Mesendoderm (in vitro differentiated cells): Measurements from ENCODE around the gene SGTA.
"Not testable (repeated sequence)": the region's sequence is repeated elsewhere in the genome, so short reads cannot be mapped to it uniquely, and the experiment has no call there.

Experiments
- DNase-seq: peaks from one replicate; pipeline ENCODE4 v3.0.0; 2013
- H2AK5ac ChIP-seq: 2 replicates; pipeline ENCODE4 v1.6.1; 2013; ENCODE audit warnings: low read length, inconsistent platforms
- H2BK120ac ChIP-seq: 2 replicates; pipeline ENCODE4 v1.6.1; 2013; ENCODE audit warnings: low read depth, mild to moderate bottlenecking, low read length, moderate library complexity, mixed read lengths
- H2BK15ac ChIP-seq: replicated peaks from 2 replicates; pipeline ENCODE4 v1.6.1; 2013; ENCODE audit warnings: low read depth, mild to moderate bottlenecking, moderate library complexity
- H2BK5ac ChIP-seq: 2 replicates; pipeline ENCODE4 v1.6.1; 2013; ENCODE audit warnings: low read length, inconsistent platforms
- H3K18ac ChIP-seq: 2 replicates; pipeline ENCODE4 v1.6.1; 2013; ENCODE audit warnings: mild to moderate bottlenecking, low read length, mixed read lengths
- H3K23ac ChIP-seq: one replicate; pipeline ENCODE4 v1.6.1; 2013; ENCODE audit warnings: low read length
- H3K27ac ChIP-seq: 2 replicates; pipeline ENCODE4 v1.5.1; 2013; ENCODE audit warnings: low read depth, mild to moderate bottlenecking, inconsistent platforms, low read length, moderate library complexity
- H3K27me3 ChIP-seq: 2 replicates; pipeline ENCODE4 v1.6.1; 2013; ENCODE audit warnings: low read length, control low read depth, mild to moderate bottlenecking, inconsistent platforms; ENCODE audit not compliant: insufficient read depth, poor library complexity
- H3K36me3 ChIP-seq: 2 replicates; pipeline ENCODE4 v1.6.1; 2013; ENCODE audit warnings: low read length, inconsistent platforms; ENCODE audit not compliant: control insufficient read depth, insufficient read depth
- H3K4ac ChIP-seq: one replicate; pipeline ENCODE4 v1.6.1; 2013; ENCODE audit warnings: low read depth, mild to moderate bottlenecking, low read length, moderate library complexity
- H3K4me1 ChIP-seq: 2 replicates; pipeline ENCODE4 v1.6.1; 2013; ENCODE audit warnings: low read depth, low read length, inconsistent platforms; ENCODE audit not compliant: control insufficient read depth
- H3K4me2 ChIP-seq: 2 replicates; pipeline ENCODE4 v1.6.1; 2013; ENCODE audit warnings: low read length
- H3K4me3 ChIP-seq: 2 replicates; pipeline ENCODE4 v1.5.1; 2013; ENCODE audit warnings: mild to moderate bottlenecking, low read length
- H3K56ac ChIP-seq: one replicate; pipeline ENCODE4 v1.6.1; 2013; ENCODE audit warnings: low read length
- H3K79me1 ChIP-seq: 2 replicates; pipeline ENCODE4 v1.6.1; 2013; ENCODE audit warnings: low read length, inconsistent platforms
- H3K79me2 ChIP-seq: 2 replicates; pipeline ENCODE4 v1.6.1; 2013; ENCODE audit warnings: mild to moderate bottlenecking, low read length; ENCODE audit not compliant: control insufficient read depth, insufficient read depth
- H3K9ac ChIP-seq: 2 replicates; pipeline ENCODE4 v1.6.1; 2013; ENCODE audit warnings: low read length, inconsistent platforms
- H4K5ac ChIP-seq: one replicate; pipeline ENCODE4 v1.6.1; 2013; ENCODE audit warnings: low read length
- H4K8ac ChIP-seq: one replicate; pipeline ENCODE4 v1.6.1; 2013; ENCODE audit warnings: low read depth, mild to moderate bottlenecking, control low read depth, low read length, moderate library complexity
- WGBS: extraction: QIAGEN DNeasy Blood & Tissue Kit; methylation state at CpG from one replicate; pipeline ENCODE4 v1.1.7; 2013; ENCODE audit warnings: low lambda C conversion rate, missing lambda C conversion rate; ENCODE audit not compliant: insufficient coverage; ENCODE audit errors: extremely low coverage; 5-methylcytosine and 5-hydroxymethylcytosine counted together

SGTA gene

DNA sequence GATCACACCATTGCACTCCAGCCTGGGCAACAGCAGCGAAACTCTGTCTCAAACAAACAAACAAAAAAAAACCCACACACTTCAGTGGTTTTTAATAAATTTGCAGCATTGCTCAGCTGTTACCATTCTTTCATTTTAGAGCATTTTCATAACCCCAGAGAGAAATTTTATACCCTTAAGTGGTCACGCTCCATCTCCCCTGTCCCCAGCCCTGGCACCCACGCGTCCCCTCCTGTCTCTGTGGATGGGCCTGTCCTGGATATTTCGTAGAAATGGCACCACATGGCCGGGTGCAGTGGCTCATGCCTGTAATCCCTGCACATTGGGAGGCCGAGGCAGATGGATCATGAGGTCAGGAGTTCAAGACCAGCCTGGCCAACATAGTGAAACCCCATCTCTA, 10.1 kb upstream of the SGTA start:
- no peak overlapping the region for H2BK5ac ChIP-seq
- peaks cover 10% of the 10 kb centered on the region for H3K79me1 ChIP-seq
- H3K36me3 ChIP-seq = peaks cover 16% of the 10 kb centered on the region
- no peak overlapping the region for H4K5ac ChIP-seq
- H2AK5ac ChIP-seq = no peak overlapping the region
- no peak for DNase-seq
- H3K4me2 ChIP-seq = no peak overlapping the region
- no peak overlapping the region for H3K27ac ChIP-seq
- H3K56ac ChIP-seq = no peak overlapping the region
- no peak overlapping the region for H2BK120ac ChIP-seq
- no peaks in the 10 kb centered on the region for H3K27me3 ChIP-seq
- H3K79me2 ChIP-seq = peaks cover 5% of the 10 kb centered on the region
- H3K4ac ChIP-seq = no peak overlapping the region
- H3K4me1 ChIP-seq = no peaks in the 10 kb centered on the region
- H3K23ac ChIP-seq = no peak overlapping the region
- no CpG with 5 or more reads among the region's 7 CpGs for WGBS
- H2BK15ac ChIP-seq = no peak overlapping the region
- H3K4me3 ChIP-seq = no peak overlapping the region
- H3K18ac ChIP-seq = no peak overlapping the region
- H3K9ac ChIP-seq = no peak overlapping the region
- no peak overlapping the region for H4K8ac ChIP-seq

- H3K18ac ChIP-seq, H2AK5ac ChIP-seq, H4K8ac ChIP-seq, H3K9ac ChIP-seq, H2BK15ac ChIP-seq, H3K4me3 ChIP-seq, H3K23ac ChIP-seq, H3K27ac ChIP-seq, H2BK5ac ChIP-seq, H3K4me1 ChIP-seq, H3K4me2 ChIP-seq, DNase-seq, H4K5ac ChIP-seq, H3K4ac ChIP-seq, H2BK120ac ChIP-seq, H3K79me2 ChIP-seq, H3K56ac ChIP-seq, H3K27me3 ChIP-seq: not testable (repeated sequence)
- WGBS = no CpG with 5 or more reads among the region's 10 CpGs
- Histone ChIP-seq H3K36me3 (peaks cover 16% of the 10 kb centered on the region), H3K79me1 (peaks cover 12% of the 10 kb centered on the region)
Measured at GRCh38 chr19:2792666-2793065, 9.6 kb upstream of the SGTA start.

DNA sequence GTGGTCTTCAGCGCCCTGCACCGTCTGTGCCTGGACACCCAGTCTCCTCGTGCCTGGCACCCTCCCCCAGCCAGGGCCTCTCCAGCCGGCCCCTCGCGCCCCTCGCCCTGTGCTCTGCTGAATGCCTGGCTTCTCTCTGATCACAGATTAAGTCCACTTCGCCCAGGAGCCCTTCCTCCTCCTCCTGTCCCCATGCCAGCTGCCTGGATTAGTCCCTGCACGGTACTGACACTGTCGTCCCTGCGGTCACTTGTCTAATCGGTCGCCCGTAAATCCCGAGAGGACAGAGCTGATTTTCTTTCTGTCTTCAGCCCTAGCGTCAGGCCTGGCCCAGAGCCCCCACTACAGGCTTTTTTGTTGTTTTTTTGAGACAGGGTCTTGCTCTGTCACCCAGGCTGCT, 8.8 kb upstream of the SGTA start:
- H3K4ac ChIP-seq = no peak overlapping the region
- no peak overlapping the region for H3K27ac ChIP-seq
- H3K4me2 ChIP-seq = no peak overlapping the region
- H3K4me1 ChIP-seq = no peaks in the 10 kb centered on the region
- H3K18ac ChIP-seq = no peak overlapping the region
- H3K9ac ChIP-seq = no peak overlapping the region
- no peak overlapping the region for H3K23ac ChIP-seq
- H2BK5ac ChIP-seq = no peak overlapping the region
- no peaks in the 10 kb centered on the region for H3K27me3 ChIP-seq
- no peak overlapping the region for H2BK120ac ChIP-seq
- H3K4me3 ChIP-seq = no peak overlapping the region
- no peak for DNase-seq
- no peak overlapping the region for H3K56ac ChIP-seq
- H2BK15ac ChIP-seq = no peak overlapping the region
- H3K79me1 ChIP-seq = peaks cover 12% of the 10 kb centered on the region
- no CpG with 5 or more reads among the region's 16 CpGs for WGBS
- no peak overlapping the region for H4K5ac ChIP-seq
- H4K8ac ChIP-seq = no peak overlapping the region
- H2AK5ac ChIP-seq = no peak overlapping the region
- peaks cover 17% of the 10 kb centered on the region for H3K79me2 ChIP-seq
- H3K36me3 ChIP-seq = peaks cover 14% of the 10 kb centered on the region

- Histone ChIP-seq H3K79me2 (peaks cover 18% of the 10 kb centered on the region), H3K27ac (no peak overlapping the region), H3K9ac (no peak overlapping the region), H3K4ac (no peak overlapping the region), H3K56ac (no peak overlapping the region), H4K8ac (no peak overlapping the region), H3K79me1 (peaks cover 12% of the 10 kb centered on the region), H3K27me3 (no peaks in the 10 kb centered on the region), H3K4me3 (no peak overlapping the region), H3K18ac (no peak overlapping the region), H3K36me3 (peaks cover 14% of the 10 kb centered on the region), H3K4me1 (no peaks in the 10 kb centered on the region), H3K4me2 (no peak overlapping the region), H4K5ac (no peak overlapping the region), H2AK5ac (no peak overlapping the region), H2BK5ac (no peak overlapping the region), H2BK15ac (no peak overlapping the region), H3K23ac (no peak overlapping the region), H2BK120ac (no peak overlapping the region)
- no peak for DNase-seq
- no CpG with 5 or more reads among the region's 16 CpGs for WGBS
Measured at GRCh38 chr19:2791440-2791839, 8.4 kb upstream of the SGTA start.

DNA sequence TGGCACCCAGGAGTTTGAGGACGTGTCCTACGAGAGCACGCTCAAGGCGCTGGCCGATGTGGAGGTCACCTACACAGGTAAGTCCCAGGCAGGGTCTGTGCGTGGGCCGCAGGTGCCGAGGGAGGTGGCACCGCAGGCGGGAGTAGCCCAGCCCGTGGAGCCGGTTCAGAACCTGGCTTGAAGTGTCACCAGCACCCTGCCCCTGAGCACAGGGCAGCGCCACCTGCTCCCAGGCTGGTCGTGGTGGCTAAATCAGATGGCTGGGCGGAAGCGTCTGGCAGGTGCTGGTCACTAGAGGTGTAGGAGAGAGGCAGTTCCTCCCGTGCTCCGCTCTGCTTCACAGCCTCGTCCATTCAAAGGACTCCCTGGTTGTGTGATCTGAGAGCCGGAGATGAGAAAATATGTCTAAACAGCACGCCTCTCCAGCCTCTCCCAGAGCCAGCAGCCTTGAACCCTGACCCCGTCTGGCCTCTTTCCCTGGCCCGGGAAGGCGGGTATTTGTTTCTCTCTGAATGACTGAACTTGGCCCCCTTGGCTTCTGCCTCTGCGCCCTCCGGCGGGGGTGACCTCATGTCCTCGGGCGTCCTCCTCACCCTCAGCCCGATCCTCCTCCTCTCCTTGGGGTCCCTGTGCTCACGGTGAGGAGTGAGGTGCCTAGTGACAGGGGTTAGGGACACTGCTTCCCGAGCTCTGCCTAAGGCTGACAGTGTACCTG, 7.6 kb upstream of the SGTA start:
- H3K9ac ChIP-seq = no peak overlapping the region

GRCh38 chr19:2790194-2790556, 7.1 kb upstream of the SGTA start:
- no CpG with 5 or more reads among the region's 14 CpGs for WGBS
- Histone ChIP-seq H3K18ac (no peak overlapping the region), H3K23ac (no peak overlapping the region), H3K36me3 (peaks cover 11% of the 10 kb centered on the region), H3K9ac (no peak overlapping the region), H2BK15ac (no peak overlapping the region), H3K27ac (no peak overlapping the region), H3K4me3 (no peak overlapping the region), H3K4me1 (no peaks in the 10 kb centered on the region), H3K27me3 (no peaks in the 10 kb centered on the region), H4K8ac (no peak overlapping the region), H4K5ac (no peak overlapping the region), H2BK5ac (no peak overlapping the region), H3K79me2 (peaks cover 29% of the 10 kb centered on the region), H3K4me2 (no peak overlapping the region), H2AK5ac (no peak overlapping the region), H3K79me1 (peaks cover 16% of the 10 kb centered on the region), H3K4ac (no peak overlapping the region), H2BK120ac (no peak overlapping the region), H3K56ac (no peak overlapping the region)
- no peak for DNase-seq

More for the DNA sequence above, 7.6 kb upstream of the SGTA start:
- Histone ChIP-seq H3K4ac (no peak overlapping the region), H3K27me3 (no peaks in the 10 kb centered on the region), H2BK5ac (no peak overlapping the region), H3K79me2 (peaks cover 26% of the 10 kb centered on the region), H3K36me3 (peaks cover 14% of the 10 kb centered on the region), H3K27ac (no peak overlapping the region), H3K4me2 (no peak overlapping the region), H3K23ac (no peak overlapping the region), H3K4me1 (no peaks in the 10 kb centered on the region), H2BK120ac (no peak overlapping the region), H4K8ac (no peak overlapping the region), H2AK5ac (no peak overlapping the region), H2BK15ac (no peak overlapping the region), H3K79me1 (peaks cover 16% of the 10 kb centered on the region), H3K18ac (no peak overlapping the region), H3K4me3 (no peak overlapping the region), H3K56ac (no peak overlapping the region), H4K5ac (no peak overlapping the region)
- WGBS = no CpG with 5 or more reads among the region's 32 CpGs
- no peak for DNase-seq
